ENCODE results near the gene SEZ6.

Gene SEZ6, protein sequence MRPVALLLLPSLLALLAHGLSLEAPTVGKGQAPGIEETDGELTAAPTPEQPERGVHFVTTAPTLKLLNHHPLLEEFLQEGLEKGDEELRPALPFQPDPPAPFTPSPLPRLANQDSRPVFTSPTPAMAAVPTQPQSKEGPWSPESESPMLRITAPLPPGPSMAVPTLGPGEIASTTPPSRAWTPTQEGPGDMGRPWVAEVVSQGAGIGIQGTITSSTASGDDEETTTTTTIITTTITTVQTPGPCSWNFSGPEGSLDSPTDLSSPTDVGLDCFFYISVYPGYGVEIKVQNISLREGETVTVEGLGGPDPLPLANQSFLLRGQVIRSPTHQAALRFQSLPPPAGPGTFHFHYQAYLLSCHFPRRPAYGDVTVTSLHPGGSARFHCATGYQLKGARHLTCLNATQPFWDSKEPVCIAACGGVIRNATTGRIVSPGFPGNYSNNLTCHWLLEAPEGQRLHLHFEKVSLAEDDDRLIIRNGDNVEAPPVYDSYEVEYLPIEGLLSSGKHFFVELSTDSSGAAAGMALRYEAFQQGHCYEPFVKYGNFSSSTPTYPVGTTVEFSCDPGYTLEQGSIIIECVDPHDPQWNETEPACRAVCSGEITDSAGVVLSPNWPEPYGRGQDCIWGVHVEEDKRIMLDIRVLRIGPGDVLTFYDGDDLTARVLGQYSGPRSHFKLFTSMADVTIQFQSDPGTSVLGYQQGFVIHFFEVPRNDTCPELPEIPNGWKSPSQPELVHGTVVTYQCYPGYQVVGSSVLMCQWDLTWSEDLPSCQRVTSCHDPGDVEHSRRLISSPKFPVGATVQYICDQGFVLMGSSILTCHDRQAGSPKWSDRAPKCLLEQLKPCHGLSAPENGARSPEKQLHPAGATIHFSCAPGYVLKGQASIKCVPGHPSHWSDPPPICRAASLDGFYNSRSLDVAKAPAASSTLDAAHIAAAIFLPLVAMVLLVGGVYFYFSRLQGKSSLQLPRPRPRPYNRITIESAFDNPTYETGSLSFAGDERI

DNA sequence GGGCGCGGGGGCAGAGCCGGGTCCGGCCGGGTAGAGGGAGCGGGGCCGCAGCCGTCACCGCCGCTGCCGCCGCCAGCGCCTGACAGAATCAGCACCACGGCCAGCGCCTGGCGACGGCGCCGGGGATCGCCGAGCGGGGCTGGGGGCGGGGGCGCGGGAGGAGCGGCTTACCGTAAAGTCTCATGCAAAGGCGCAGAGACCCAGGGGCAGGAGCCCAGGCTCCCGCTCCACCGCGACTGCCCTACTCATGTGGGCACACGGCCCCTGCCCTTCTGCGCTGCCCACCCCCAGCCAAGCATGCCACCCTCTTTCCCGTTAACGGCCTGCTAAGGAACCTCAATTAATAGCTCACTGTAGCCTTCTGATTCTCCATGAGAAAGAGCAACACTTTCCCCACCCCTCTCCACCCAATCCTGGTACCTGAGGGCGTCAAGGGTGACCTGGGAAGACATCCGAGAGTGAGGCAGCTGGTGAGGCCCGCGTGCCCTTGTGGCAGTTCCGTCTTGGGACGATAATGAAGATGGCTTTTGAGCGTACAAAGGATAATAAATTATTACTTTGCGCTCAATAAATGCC lies at the start of gene SEZ6:
Gene SEZ6 (minus strand): TSS at position 98 of the 576 bp plus-strand sequence. CDS start 164 bp downstream, outside the sequence.
- DNase-seq, result peak; percentile 77

DNA sequence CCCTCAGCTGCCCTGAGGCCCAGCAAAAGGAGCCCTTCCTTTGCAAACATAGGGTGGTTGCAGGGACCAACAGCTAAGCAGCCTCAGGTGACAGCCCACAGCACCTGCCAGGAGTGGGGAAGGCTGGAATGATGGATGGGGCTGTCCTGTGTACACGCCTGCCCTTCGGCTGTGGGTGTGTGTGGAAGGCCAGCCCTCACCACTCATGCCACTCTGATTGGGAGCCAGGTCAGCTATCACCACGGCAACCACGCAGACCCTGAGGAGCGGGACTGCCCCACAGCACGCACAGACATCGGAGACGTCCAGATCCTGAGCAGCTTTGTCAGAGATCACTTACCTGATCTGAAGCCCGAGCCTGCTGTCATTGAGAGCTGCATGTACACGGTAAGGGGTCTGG lies 49.0 kb upstream of the SEZ6 start:
- DNase-seq, result no peak

DNA sequence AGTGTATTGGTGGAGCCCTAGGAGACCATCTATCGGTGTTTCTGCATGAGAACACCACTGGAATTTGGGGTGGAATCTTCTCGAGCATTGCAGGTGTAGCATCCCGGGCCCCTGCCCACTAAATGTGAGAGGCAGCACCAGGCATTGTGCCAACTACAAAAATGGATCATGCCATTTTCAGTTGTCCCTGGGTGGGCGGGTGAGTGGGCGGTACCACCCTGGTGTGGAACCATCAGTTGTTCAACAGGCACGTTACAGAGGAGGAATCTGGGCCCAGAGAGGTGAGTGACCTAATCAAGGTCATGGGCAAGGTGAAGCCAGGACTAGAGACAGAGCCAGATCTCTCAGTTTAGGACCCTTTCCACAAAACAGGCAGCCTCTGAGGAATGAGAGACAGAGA lies 45.9 kb upstream of the SEZ6 start:
- no peak for DNase-seq

DNA sequence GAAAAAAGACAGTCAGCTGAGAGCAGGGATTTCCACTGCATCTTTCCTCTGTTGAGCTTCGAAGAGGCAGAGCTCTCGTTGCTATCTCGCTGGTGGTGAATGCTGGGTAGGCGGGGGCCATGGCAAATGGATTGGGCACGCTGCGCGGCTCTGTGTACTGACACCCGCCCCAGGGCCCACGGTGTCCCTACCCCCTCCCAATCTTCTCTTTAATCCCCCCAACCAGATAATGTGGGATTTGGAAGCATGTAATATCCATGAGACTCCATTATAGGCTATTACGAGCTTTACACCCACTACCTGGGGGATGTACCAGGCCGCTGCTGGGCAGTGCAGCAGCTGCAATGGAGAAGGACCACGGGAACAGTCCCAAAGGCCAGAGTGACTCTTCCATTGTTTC lies 45.4 kb upstream of the SEZ6 start:
- no peak for DNase-seq

DNA sequence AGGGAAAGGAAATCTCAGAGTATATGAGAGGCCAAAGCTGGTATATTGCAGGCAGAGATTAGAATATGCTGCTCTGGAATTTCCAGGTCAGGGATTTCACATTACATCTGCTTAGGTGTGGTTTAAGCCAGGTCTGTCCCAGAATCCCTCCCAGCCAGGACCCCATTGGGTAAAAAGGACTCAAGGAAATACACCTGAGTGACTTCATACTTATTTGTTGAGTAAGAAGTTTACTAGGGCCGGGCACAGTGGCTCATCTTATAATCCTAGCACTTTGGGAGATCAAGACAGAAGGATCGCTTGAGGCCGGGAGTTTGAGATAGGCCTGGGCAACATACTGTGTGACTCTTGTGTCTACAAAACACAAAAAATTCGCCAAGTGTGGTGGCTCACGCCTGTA lies 44.3 kb upstream of the SEZ6 start:
- no peak for DNase-seq

DNA sequence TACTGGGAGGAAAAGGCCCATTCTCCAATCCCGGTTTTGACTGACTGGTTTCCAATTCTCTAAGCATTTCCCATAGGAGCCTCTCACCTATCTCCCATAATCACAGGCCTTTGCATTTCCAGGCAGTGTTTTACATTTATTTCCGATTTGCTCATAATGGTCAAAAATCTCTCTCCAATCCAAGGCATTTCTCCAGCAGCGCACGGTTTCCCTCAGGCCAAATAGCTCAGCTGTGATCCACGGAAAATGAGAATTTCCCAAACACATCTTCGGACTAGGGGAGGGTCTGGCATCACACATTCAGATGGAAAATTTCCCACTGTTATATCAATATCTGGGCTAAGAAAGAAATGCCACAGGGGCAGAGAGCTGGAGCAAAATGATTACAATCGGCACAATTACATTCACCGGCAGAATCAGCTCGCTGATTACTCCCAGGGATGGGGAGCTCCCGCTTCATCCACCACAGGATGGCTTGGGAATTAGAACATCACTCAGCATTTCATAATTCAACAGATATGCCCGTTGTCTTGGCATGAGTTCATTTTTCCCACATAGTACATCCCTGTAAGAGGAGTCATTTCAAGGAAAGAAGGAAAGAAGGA lies 43.8 kb upstream of the SEZ6 start:
- DNase-seq, result no peak

DNA sequence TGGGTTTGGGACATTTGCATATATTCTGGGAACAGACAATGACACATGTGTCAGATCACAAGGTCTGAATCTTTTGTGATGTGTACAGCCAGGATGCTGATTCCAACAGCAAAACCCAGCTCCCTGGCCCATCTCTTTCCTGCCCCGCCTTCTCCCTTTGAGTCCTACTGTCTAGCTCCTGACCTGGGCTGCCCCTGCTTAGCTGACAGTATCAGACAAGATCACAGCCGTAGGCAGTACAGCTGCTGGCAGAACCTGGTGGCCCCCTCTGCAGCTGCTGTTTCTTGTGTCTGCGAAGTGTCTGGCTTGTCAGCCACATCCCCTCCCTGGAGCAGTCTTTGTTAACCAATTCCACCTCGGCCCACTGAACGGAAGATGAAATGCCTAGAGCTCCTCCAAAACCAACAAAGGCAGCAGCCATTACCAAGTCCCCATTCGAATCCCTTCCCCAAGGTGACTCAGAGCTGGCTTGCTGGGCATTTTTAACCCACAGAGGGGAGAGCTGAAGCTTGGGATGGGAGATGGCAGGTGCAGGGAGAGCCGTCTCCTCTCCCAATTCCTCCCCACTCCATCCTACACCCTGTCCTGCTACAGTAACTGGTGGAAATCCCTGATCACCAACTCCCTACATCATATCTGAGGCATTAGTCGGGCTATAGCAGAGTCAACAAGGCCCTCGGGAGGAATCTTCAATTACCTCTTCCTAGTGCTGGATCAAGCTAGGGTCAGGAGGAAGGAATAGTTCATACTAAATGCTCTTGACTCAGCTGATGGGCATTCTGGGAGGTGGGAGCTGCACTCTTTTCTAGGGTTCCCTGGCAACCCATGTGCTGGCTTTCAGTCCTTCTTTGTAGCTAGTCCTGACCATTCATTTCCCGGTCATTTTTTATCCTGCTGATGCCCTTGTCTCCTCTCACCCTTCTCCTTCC lies 42.9 kb upstream of the SEZ6 start:
- peak; percentile 34 for DNase-seq

DNA sequence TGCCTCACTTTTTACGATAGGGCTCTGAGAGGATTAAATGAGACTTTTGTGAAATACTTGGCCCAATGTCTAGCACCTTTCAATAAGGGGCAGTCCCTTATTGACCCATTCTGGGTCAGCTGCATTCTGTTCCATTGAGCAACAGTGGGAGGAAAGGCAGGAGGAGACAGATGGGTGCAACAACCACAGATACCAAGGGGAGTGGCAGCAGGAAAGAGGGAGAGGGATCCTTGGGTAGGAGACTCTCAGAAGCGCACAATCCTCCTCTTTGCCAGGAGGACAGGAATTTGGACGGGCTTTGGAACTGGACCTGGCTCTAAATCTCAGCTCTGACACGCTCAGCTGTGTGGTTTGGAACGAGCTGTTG lies 40.6 kb upstream of the SEZ6 start:
- DNase-seq, result no peak

DNA sequence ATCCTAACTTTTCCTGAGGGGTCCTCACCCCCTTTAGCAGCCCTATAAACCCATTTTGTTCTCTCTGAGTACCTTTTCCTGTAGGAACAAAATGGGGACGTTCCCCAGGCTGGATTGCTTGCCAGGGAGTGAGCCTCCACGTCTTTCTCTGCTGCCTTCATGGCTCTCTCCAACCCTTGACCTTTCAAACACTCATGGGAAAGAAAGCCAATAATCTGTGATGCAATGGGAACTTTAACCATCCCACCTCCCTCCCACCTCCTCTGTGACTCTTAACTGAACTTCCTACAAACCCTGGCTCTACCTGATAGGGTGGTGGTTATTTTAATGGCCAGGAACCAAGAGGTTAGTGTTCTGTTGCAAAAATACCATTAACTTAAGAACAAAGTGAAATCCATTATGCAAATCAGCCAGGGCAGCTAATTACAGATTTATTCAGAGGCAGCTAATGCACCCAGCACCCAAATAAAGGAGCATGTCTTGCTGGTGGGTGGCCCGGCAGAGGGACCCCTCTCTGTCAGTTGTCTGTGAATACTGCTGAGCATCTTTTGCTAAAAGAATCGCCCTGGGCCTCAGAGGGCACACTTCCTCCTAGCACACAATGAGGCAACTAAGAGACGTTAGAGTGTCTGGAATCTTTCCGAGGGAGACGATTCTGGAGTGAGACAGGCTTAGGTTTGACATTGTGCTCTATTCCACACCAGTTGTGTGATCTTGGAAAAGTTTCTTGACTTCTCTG lies 40.1 kb upstream of the SEZ6 start:
- no peak for DNase-seq

DNA sequence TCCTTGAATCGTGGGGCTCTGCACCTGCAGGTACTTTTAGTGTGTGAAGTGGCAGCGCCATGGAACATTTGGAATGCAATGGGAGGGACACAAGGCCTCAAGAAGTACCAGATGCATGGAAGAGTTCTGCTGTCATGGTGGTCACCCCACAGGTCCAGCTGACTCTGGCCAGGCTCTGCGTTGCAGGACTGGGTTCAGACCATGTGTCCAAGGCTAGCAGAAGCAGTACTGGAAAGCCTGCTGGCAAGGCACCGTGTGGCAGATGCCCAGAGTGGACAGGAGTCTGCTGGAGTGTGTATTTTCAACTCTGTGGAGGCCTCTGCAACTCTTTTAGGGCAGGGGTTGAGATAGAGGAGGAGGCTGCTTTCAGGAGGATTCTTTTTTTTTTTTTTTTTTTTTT lies 39.2 kb upstream of the SEZ6 start:
- no peak for DNase-seq

DNA sequence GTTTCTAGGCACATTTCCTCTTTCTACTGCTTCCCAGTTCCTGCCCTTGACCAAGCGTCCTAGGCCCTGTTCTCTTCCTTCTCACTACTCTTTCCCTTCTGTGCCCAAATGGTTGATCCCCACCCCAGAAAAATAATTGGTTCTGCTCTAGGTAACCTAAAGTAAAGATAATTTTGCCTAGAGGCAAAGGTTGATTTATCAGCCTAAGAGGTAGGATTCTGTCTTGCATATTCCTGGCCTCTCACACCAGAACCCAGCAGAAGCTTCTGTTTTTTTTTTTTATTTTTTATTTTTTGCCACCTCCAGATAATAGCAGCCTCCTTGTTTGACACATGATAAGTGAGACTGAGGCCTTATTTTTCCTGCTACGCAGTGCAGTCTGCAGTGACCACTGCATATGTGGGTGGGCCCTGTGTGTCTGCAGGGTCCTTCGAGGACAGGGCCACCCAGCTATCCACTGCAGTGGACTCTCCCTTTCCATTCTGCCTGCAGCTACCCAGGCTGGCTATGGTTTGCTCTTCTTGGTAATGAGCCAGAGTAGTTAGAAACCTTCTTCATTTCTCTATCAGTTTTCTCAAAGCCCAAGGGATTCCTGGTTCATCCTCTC lies 37.8 kb upstream of the SEZ6 start:
- DNase-seq, result no peak

DNA sequence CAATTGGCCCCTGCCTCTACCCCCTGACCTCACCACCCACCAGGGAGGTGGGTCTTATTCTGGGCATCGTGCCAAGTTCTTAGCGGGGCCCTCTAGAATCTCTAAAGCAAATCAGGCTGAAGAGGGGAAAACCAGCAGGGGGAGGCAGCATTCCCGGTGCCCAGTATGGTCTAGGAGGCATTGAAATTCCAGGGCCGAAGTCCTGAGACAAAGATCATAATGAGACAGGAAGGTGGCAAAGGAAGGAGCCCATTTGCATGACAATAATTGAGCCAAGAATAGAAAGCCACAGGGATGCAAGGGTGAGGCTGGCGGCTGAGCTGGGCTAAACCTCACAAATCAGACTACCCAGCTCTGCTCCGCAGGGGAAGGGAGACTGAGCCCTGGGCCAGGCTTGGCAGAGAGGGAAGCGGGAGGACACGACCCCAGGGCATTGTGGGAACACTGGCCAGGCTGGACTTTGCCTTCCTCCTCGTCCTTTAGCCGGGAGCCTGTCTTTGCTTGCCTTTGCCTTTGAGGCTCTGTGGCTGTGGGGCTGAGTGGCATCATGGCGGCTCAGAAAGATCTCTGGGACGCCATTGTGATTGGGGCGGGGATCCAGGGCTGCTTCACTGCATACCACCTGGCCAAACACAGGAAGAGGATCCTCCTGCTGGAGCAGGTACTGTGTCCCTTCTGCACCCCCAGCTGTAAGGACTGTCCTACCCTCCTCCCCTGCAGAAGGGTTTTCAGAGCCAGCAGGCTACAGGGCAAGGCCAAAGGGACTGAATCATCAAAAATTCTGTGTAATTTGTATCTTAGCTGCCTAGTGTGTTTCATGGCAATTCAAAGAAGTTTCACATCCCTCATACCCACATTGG lies 37.1 kb upstream of the SEZ6 start, which contains the start of gene PIPOX:
Gene PIPOX (plus strand): TSS at position 463 of the 860 bp plus-strand sequence. CDS start 85 bp downstream, at position 548.
- DNase-seq, result peak; percentile 86

DNA sequence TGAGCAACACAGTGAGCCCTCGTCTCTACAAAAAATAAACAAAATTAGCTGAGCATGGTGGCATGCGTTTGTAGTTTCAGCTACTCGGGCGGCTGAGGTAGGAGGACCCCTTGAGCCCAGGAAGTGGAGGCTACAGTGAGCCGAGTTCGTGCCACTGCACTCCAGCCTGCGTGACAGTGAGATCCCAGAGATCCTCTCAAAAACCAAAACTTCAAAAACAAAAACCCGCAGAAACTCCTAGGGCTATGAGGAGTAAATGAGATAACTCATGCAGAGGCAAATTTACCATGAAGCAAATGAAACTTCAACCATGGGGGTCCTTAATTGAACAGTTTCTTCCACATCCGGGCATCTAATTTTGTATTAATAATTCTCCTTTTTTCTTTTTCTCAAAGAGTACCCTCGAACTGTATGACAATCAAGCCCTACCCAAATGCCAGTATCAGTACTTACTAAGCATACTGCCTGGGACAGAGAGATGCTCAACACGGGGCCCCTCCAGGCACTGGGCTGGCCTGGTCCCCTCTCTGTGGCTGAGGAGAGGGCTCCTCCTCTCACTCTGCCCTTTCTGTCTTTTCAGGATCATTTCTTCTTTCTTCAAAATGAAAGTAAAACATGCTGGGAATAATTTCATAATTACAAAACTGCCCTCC lies 36.3 kb upstream of the SEZ6 start:
- no peak for DNase-seq

DNA sequence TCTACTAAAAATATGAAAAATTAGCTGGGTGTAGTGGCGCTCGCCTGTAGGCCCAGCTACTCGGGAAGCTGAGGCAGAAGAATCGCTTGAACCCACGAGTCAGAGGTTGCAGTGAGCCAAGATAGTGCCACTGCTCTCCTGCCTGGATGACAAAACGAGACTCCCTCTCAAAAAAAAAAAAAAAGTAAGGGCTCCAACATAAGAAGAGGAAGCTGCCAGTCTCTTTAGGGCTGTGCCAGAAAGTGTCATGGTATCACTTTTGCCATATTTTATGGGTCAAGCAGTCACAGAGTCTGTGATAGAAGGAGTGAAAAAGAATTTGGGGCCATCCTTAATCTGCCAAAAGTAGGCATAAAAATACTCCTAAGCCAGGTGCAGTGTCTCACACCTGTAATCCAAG lies 35.7 kb upstream of the SEZ6 start:
- DNase-seq, result no peak

DNA sequence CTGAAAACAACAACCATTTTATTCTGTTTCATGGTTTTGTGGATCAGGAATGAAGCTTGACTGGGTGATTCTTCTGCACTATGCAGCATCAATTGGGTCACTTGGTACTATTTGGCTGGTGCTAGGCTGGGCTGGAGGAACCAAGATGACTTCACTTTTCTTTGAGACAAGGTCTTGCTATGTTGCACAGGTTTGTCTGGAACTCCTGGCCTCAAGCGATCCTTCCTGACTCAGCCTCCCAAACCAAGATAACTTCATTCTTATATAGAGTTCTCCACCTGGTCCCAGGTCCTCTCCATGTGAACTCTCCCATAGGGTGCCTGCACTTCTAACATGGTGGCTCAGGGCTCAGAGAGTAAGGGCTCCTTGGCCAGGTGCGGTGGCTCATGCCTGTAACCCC lies 35.3 kb upstream of the SEZ6 start:
- DNase-seq, result no peak

DNA sequence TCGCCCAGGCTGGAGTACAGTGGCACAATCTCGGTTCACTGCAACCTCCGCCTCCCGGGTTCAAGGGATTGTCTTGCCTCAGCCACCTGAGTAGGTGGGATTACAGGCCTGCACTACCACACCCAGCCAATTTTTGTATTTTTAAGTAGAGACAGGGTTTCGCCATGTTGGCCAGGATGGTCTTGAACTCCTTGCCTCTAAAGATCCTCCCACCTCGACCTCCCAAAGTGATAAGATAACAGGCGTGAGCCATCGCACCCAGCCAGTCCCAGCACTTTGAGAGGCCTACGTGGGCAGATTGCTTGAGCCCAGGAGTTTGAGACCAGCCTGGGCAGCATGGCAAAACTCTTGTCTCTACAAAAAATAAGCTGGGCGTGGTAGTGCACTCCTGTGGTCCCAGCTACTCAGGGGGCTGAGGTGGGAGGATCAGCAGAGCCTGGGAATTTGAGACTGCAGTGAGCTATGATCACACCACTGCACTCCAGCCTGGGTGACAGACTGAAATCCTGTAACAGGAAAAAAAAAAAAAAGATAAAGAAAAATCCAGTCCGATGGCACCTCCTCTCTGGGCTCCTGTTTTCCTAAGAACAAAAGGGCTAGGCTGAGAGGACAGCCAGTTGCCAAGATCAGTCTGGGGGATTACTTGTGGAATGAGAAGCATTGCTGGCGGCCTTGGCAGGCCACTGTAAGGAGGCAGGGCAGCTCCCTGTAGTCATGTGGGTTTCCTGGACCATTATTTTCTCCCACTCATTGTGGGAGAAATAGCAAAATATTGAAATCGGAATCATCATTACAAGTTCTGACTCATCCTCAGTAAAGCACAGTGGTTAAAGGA lies 34.1 kb upstream of the SEZ6 start:
- DNase-seq, result no peak

DNA sequence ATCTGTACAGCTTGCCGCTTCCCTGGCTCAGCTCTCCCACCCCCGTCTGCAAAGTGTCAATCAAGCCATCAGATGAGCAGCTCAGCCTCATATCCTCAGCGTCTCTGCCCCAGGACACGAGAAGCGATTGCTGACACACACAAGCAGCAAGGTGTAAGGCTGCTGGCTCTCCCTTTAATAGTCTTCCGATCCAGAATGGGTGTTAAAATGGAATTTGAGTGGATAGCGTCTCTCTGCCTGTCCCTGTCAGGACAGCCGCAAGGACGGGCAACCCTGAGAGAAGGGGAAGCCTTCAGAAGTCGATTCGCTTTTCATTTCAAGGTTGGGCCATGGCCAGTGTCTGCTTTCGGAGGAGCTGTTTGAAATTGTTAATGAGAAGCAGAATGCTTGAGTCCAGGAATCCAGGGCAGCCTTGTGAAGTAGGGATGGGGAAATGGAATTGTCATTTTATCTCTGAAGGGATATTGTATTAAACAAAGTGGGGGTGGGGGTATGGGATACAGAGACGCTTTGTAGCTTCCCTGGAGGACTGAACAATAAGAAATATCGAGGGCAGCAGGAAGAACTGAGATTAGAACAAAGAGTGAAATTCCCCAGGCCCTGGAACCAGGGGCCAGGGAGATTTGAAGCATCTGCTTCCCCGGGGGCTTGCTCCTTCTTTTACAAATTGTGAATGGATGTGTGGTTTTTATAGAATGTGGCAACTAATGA lies 32.4 kb upstream of the SEZ6 start:
- DNase-seq, result no peak

DNA sequence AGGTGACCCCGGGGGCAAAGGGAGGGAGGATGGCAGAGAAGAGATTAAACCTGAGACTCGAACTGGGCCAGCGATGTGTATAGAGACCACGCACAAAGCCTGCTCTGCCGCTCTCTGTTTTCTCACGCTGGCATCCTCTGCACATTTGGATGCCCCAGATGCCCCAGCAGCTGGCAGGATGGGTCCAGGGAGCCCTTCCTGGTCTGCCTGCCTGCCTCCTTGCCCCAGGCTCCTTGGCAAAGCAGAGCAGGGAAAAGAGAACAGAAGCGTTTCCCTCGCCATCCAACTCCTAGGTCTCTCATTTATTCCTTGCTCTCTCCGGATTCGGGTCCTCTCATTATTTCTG lies 31.9 kb upstream of the SEZ6 start:
- no peak for DNase-seq
